SK-N-MC (cell line): ENCODE data around the gene ODC1.

Source experiments
- EZH2 ChIP-seq: fragments of 200-600 bp; sonication (generic); IDR thresholded peaks from one replicate; pipeline ENCODE4 v1.6.1; 2017; ENCODE audit warnings: antibody characterized with exemption
- POLR2AphosphoS5 ChIP-seq: IDR thresholded peaks from 2 replicates; pipeline ENCODE4 v1.6.1; 2012; ENCODE audit warnings: mild to moderate bottlenecking, low read depth, low read length, borderline replicate concordance

GRCh38 chr2:10417551-10418335 lies 30.4 kb downstream of the ODC1 start:
- TF ChIP-seq EZH2: no peak
- no peak for TF ChIP-seq POLR2AphosphoS5
